SU-DHL-6 (cell line): Measurements from ENCODE around the gene MMP11.

Experiments used
- H2AFZ ChIP-seq: fragments of 200-600 bp; sonication (generic); 2 replicates; pipeline ENCODE4 v1.6.1; 2014; ENCODE audit warnings: low read depth, mild to moderate bottlenecking, moderate library complexity, mixed read lengths, antibody characterized with exemption, low read length; ENCODE audit not compliant: severe bottlenecking
- H3F3A ChIP-seq: fragments of 200-600 bp; shearing (Covaris generic); 2 replicates; pipeline ENCODE4 v1.6.0; 2016; ENCODE audit warnings: antibody characterized with exemption, mild to moderate bottlenecking; ENCODE audit not compliant: insufficient read depth
- H3K27ac ChIP-seq: fragments of 200-600 bp; sonication (generic); 2 replicates; pipeline ENCODE4 v1.5.1; 2016; ENCODE audit warnings: low read depth, mild to moderate bottlenecking, low read length, moderate library complexity, mixed read lengths
- H3K27me3 ChIP-seq: fragments of 200-600 bp; sonication (generic), shearing (Covaris generic); 2 replicates; pipeline ENCODE4 v1.6.0; 2014; ENCODE audit warnings: mild to moderate bottlenecking, low read length
- H3K36me3 ChIP-seq: fragments of 200-600 bp; sonication (generic); 2 replicates; pipeline ENCODE4 v1.6.1; 2014; ENCODE audit warnings: mild to moderate bottlenecking, low read length, mixed read lengths
- H3K4me2 ChIP-seq: fragments of 300-600, 200-600 bp; shearing (Covaris generic), sonication (generic); 2 replicates; pipeline ENCODE4 v1.6.0; 2014; ENCODE audit warnings: low read length, low read depth, mild to moderate bottlenecking; ENCODE audit not compliant: poor library complexity, severe bottlenecking
- H3K4me3 ChIP-seq: fragments of 200-600 bp; sonication (generic); 2 replicates; pipeline ENCODE4 v1.5.1; 2014; ENCODE audit warnings: antibody characterized with exemption, low read length, mild to moderate bottlenecking, mixed read lengths; ENCODE audit not compliant: insufficient read depth, poor library complexity, severe bottlenecking
- H3K79me2 ChIP-seq: fragments of 200-600 bp; sonication (generic); 2 replicates; pipeline ENCODE4 v1.6.1; 2014; ENCODE audit warnings: mild to moderate bottlenecking, low read length, moderate library complexity; ENCODE audit not compliant: insufficient read depth
- H3K9ac ChIP-seq: fragments of 200-600 bp; sonication (generic); 2 replicates; pipeline ENCODE4 v1.7.0; 2014; ENCODE audit warnings: mild to moderate bottlenecking, low read length
- H3K9me2 ChIP-seq: fragments of 200-600 bp; sonication (generic); replicated peaks from 2 replicates; pipeline ENCODE4 v1.6.1; 2014; ENCODE audit warnings: low read length; ENCODE audit not compliant: insufficient read depth
- H3K9me3 ChIP-seq: fragments of 200-600 bp; sonication (generic); 2 replicates; pipeline ENCODE4 v1.6.1; 2014; ENCODE audit warnings: low read length, mixed read lengths; ENCODE audit not compliant: insufficient read depth
- H4K20me1 ChIP-seq: fragments of 200-600 bp; sonication (generic); 2 replicates; pipeline ENCODE4 v1.6.1; 2014; ENCODE audit warnings: low read depth, mild to moderate bottlenecking, antibody characterized with exemption, low read length, moderate library complexity, mixed read lengths
- CTCF ChIP-seq: fragments of 200-600 bp; sonication (generic); IDR thresholded peaks from one replicate; pipeline ENCODE4 v1.5.1; 2017; ENCODE audit warnings: antibody characterized with exemption, mild to moderate bottlenecking, low read length, moderate library complexity; ENCODE audit not compliant: insufficient read depth, poor library complexity, severe bottlenecking
- EZH2phosphoT487 ChIP-seq: fragments of 200-600 bp; sonication (generic), shearing (Covaris generic); conservative IDR thresholded peaks from 2 replicates; pipeline ENCODE4 v1.6.1; 2018; ENCODE audit warnings: mild to moderate bottlenecking, antibody characterized with exemption, low read length, moderate library complexity, mixed read lengths

MMP11 gene

GRCh38 chr22:23833017-23833751 is 60.5 kb downstream of the MMP11 start:
- Histone ChIP-seq H3K9me3 (no peaks in the 10 kb centered on the region), H3K27me3 (no peaks in the 10 kb centered on the region), H3K36me3 (0 out of 2 replicates have a peak, but pooled peaks cover 3% of the 10 kb centered on the region), H3K27ac (no peak overlapping the region), H3K9me2 (no peaks in the 10 kb centered on the region), H3K4me2 (no peak overlapping the region), H3F3A (peaks cover 29% of the 10 kb centered on the region; the same call in 1 of the 2 replicates), H3K4me3 (no peak overlapping the region), H2AFZ (no peak overlapping the region), H4K20me1 (peaks cover 6% of the 10 kb centered on the region; the same call in 1 of the 2 replicates), H3K9ac (no peak overlapping the region), H3K79me2 (peaks cover 36% of the 10 kb centered on the region)
- TF ChIP-seq EZH2phosphoT487 (no peak), CTCF (no peak)
